ENCODE results near the gene HIBADH. TPM values are rescaled to one million over a fixed set of nuclear protein-coding genes. Genes with fewer than 3 reads are reported as not detected.

HIBADH gene
- total and polyA plus RNA-seq, 9 of the 15 experiments (the other 6 are each of a cell fraction or from before 2014, with no cell fraction given), result 10.7 to 67.8 (median 36.9) TPM

- TF ChIP-seq ATF6 (CRISPR knock-in tag; IDR thresholded peaks at IDR 0.05) (no peak), ZNF444 (CRISPR knock-in tag; IDR thresholded peaks at IDR 0.05) (no peak), EP400 (IDR thresholded peaks at IDR 0.05) (no peak), ZNF143 (CRISPR knock-in tag; IDR thresholded peaks at IDR 0.05) (no peak), CBX1 (IDR thresholded peaks at IDR 0.05; ENCODE audit: low read depth) (no peak)
These were observed 55.5 kb downstream of the HIBADH start (continued) for GRCh38 chr7:27607210-27607606.

GRCh38 chr7:27606270-27607209 is 56.1 kb downstream of the HIBADH start:
- H3K9me3 ChIP-seq (replicated peaks; ENCODE audit: control insufficient read depth, insufficient read depth, low read depth, low read length), result no peaks in the 10 kb centered on the region
- DNase-seq (ENCODE audit: extremely low read depth in 1 of 4, low spot score in 3 of 4), result no peak
- H3K27me3 ChIP-seq (ENCODE audit: control insufficient read depth in 2 of 2, insufficient read depth in 2 of 2, low read length in 2 of 2), result no peaks in the 10 kb centered on the region
- no peaks in the 10 kb centered on the region for H3K36me3 ChIP-seq (ENCODE audit: control insufficient read depth, insufficient read depth, low read length)
- ChIA-PET POLR2A (interaction anchor here (0.8 to 1.0 kb wide), 3 partner anchors 11 to 1193 kb away, joined by 3 to 4 read pairs (median 3); no protein-coding TSS in a partner anchor), CTCF (ENCODE audit: low intra/inter-chr PET ratio) (no interaction called here)
- no peak overlapping the region for H3K4me3 ChIP-seq
- peak; percentile 63 for TF ChIP-seq CEBPB (tag; IDR thresholded peaks at IDR 0.05)
- TF ChIP-seq CEBPG (CRISPR knock-in tag; IDR thresholded peaks at IDR 0.05), result no peak
- 0 out of 4 replicates have a peak, but pooled peaks of 1 of the 2 experiments have one; percentile 39 for TF ChIP-seq CEBPG (tag; conservative IDR thresholded peaks at IDR 0.05 in 1 of 2, IDR thresholded peaks at IDR 0.05 in 1 of 2)
- TF ChIP-seq CBFA2T3 (IDR thresholded peaks at IDR 0.05), result 0 out of 2 replicates have a peak, but pooled peaks have one; percentile 8
- TF ChIP-seq ZNF316 (IDR thresholded peaks at IDR 0.05), result 0 out of 2 replicates have a peak, but pooled peaks have one; percentile 12
- TF ChIP-seq ATF3 (IDR thresholded peaks at IDR 0.05), result 0 out of 2 replicates have a peak, but pooled peaks have one; percentile 19
- no peak for TF ChIP-seq ATF3 (CRISPR knock-in tag; conservative IDR thresholded peaks at IDR 0.05)
- no peak for TF ChIP-seq VEZF1 (CRISPR knock-in tag; IDR thresholded peaks at IDR 0.05)
- WGBS (ENCODE audit: insufficient coverage, low coverage, missing lambda C conversion rate), result 75% methylated on average over 4 of the region's 4 CpGs
- H3K4me1 ChIP-seq (replicated peaks in 1 of 2; ENCODE audit: control insufficient read depth in 2 of 2, insufficient read depth in 2 of 2, low read length in 2 of 2), result peaks cover 0 to 8% of the 10 kb centered on the region in 2 experiments; a peak in 3 of 5 replicates
- no peak overlapping the region for H2AFZ ChIP-seq (ENCODE audit: low read depth, low read length)
- no peak overlapping the region for H3K27ac ChIP-seq (ENCODE audit: extremely low read depth, low read depth, low read length)
- no peaks in the 10 kb centered on the region for H3K79me2 ChIP-seq (ENCODE audit: control insufficient read depth, insufficient read depth, low read length)
- no TSS peak for BruUV-seq (replicated peaks)
- no peaks in the 10 kb centered on the region for H4K20me1 ChIP-seq (replicated peaks; ENCODE audit: control insufficient read depth, insufficient read depth, low read length)
- ATAC-seq, result no peak
- FAIRE-seq, result no peak
- H3K9me1 ChIP-seq (ENCODE audit: control insufficient read depth, insufficient read depth, low read length), result no peaks in the 10 kb centered on the region
- H3K9ac ChIP-seq (ENCODE audit: insufficient read depth in 1 of 2, low read depth in 2 of 2, low read length in 2 of 2), result no peak overlapping the region
- in situ Hi-C loops (cut with MboI) (no loop called here), intact Hi-C loops (cut with micrococcal nuclease) (no loop called here)
- no peak overlapping the region for H3K4me2 ChIP-seq (ENCODE audit: insufficient read depth, low read length)
